SJCRH30 (cell line): ENCODE measurements around the gene SLC38A10. TPM values are rescaled to one million over a fixed set of nuclear protein-coding genes. Genes with fewer than 3 reads are reported as not detected.
"Not testable (repeated sequence)": the region's sequence is repeated elsewhere in the genome, so short reads cannot be mapped to it uniquely, and the experiment has no call there.

Experiments
- DNase-seq, 2 experiments: peaks; one replicate each; pipeline ENCODE4 v3.0.0-alpha.2; 2015 to 2020
- H3K27ac ChIP-seq: fragments of 250-450 bp; sonication (Bioruptor Pico); 2 replicates; pipeline ENCODE4 v1.5.1; 2020; ENCODE audit warnings: mild to moderate bottlenecking, moderate library complexity
- H3K27me3 ChIP-seq: fragments of 250-450 bp; sonication (Bioruptor Pico); 2 replicates; pipeline ENCODE4 v1.5.1; 2020; ENCODE audit warnings: mild to moderate bottlenecking, moderate library complexity
- H3K36me3 ChIP-seq: fragments of 250-450 bp; sonication (Bioruptor Pico); 2 replicates; pipeline ENCODE4 v1.5.1; 2020; ENCODE audit warnings: mild to moderate bottlenecking, moderate library complexity
- H3K4me1 ChIP-seq: fragments of 250-450 bp; sonication (Bioruptor Pico); 2 replicates; pipeline ENCODE4 v1.5.1; 2020; ENCODE audit warnings: mild to moderate bottlenecking, moderate library complexity
- H3K4me3 ChIP-seq: fragments of 250-450 bp; sonication (Bioruptor Pico); 2 replicates; pipeline ENCODE4 v1.5.1; 2020; ENCODE audit warnings: mild to moderate bottlenecking, moderate library complexity
- H3K9me3 ChIP-seq: fragments of 250-450 bp; sonication (Bioruptor Pico); replicated peaks from 2 replicates; pipeline ENCODE4 v1.5.1; 2020; ENCODE audit warnings: mild to moderate bottlenecking, moderate library complexity
- total RNA-seq: library from RNA; depleted of rRNA; stranded (reverse); fragments of >200 nt; shearing (Covaris generic); gene quantifications from 2 replicates; pipeline ENCODE4 v1.2.3, GENCODE V29; 2014

SLC38A10 gene
- total RNA-seq, 1 experiment from 2014 or later = 97.0 TPM

DNA sequence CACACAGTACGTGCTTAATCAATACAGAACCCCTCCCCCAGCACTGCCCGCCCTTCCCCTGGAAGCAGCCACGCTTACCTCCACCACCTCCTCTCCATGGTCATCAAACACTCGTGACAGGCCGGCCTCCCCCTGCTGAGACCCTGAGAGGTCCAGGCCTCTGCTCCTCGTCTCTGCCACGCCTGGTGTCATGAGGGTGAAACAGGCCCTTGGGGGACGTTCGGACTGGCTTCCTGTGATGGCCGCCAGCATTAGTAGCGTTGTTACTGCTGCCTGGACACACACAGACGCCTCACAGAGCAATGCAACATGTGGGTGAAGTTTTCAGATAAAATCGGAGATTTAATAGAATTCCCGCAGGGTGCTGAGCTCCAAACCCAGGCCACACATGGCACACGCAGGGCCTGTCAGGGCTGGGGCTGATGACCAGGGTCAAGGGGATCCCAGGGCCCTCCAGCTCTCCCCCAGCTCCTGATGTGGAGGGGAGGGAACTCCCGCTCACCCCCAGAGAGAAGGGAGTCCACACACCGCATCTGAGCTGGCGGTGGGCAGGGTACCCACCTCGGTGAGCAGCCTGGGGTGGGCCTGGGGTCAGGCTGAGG, 15.9 kb upstream of the SLC38A10 start:
- Histone ChIP-seq H3K27me3 (no peaks in the 10 kb centered on the region), H3K9me3 (no peaks in the 10 kb centered on the region), H3K4me3 (no peak overlapping the region), H3K4me1 (peaks cover 65% of the 10 kb centered on the region), H3K36me3 (no peaks in the 10 kb centered on the region), H3K27ac (peak overlapping the region; percentile 74)
- no peak for DNase-seq

DNA sequence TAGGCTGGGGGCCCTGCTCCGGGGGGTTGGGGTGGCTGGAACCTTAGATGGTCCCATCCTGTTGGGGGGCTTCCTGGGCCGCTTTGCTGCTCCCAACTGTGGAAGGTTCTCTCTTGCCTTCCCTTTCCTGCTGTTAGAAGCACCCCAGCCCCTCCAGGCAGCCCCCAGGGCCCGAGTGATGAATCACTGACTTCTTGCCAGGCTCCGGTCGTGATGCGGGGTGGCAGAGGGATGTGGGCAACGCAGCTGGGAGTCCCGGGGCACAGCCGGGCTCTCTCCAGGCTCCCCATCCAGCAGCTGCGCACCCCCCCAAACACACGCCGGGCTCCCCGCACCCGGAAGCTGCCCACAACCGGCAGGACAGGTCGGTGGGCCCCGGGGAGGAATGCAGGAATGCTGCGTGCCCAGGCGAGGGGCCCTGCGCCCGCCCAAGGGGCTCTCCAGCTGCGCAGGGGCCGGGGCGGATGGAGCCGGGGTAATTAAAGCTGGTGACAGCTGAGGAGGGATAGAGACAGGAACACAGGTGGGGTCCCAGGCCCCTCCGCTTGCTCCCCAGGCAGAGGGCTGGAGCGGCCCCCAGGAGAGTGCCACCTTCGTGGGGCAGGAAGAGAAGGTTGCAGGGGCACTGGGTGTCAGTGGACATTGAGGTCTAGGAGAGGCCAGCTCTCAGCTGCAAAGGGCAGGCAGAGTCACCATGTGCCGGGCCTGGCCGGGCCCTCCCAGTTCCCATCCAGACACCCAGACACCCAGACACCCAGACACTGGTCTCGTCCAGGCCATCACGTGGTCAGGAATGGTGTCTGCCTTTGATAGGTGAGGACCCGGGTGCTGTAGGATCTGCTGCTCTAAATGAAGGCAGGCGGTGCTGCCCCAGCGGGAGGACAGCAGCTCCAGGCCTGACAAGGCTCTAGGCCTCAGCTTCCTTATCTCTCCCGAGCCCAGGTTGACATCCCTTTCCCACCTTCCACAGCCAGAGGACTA, 15.0 kb upstream of the SLC38A10 start:
- Histone ChIP-seq H3K27ac (peak overlapping the region; percentile 74), H3K27me3 (no peaks in the 10 kb centered on the region), H3K36me3 (no peaks in the 10 kb centered on the region), H3K4me1 (peaks cover 61% of the 10 kb centered on the region), H3K9me3 (no peaks in the 10 kb centered on the region), H3K4me3 (peak overlapping the region; percentile 36)
- DNase-seq = peak; percentile 92

DNA sequence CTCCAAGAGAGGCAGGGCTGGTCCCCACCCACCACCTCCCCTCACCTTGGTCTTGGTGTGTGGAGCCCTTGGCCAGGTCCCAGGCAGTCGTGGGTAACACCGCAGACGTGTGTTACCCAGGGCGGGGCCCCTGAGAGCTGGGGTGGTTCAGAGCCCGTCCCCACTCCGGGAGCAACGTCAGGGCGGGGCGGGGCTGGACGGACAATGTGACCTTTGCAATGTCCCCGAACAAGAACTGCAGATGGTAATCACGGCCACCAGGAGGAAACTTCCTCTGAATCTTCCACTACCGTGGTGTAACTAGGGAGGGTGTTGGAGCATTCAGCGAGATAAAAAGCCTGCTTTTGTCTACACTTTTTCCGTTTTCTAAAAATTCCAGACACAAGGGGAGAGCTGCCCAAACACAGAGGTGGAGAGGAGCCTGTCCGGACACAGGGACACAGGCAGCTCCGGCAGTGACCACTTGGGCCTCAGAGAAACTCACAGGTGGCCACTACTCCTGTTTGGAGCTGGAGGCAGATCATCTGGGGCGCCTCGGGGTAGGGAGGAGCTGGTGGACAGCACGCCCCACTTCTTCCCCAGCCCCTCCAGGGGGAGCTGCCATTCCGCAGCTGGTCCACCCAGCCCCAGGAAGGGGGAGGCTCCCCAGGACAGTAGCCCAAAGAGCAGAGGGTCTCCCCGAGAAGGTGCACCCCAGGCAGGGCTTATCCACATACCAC, 14.2 kb upstream of the SLC38A10 start:
- no peaks in the 10 kb centered on the region for H3K27me3 ChIP-seq
- H3K36me3 ChIP-seq = no peaks in the 10 kb centered on the region
- peaks cover 58% of the 10 kb centered on the region for H3K4me1 ChIP-seq
- peak overlapping the region; percentile 74 for H3K27ac ChIP-seq
- H3K4me3 ChIP-seq = peak overlapping the region; percentile 36
- DNase-seq = peak; percentile 95 to 96
- H3K9me3 ChIP-seq = no peaks in the 10 kb centered on the region

DNA sequence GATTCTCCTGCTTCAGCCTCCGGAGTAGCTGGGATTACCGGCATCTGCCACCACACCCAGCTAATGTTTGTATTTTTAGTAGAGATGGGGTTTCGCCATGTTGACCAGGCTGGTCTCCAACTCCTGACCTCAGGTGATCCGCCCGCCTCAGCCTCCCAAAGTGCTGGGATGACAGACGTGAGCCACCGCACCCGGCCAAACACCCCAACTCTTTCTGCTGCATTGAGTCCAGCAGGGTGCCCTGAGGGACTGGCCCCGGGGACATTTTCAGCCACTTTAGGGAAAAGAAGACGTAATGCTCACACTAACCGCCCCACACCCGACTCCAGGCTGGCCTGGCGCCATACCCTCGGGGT, 13.7 kb upstream of the SLC38A10 start:
- peak overlapping the region; percentile 74 for H3K27ac ChIP-seq
- peaks cover 58% of the 10 kb centered on the region for H3K4me1 ChIP-seq
- H3K4me3 ChIP-seq = peak overlapping the region; percentile 36
- H3K9me3 ChIP-seq, H3K27me3 ChIP-seq, DNase-seq, H3K36me3 ChIP-seq: not testable (repeated sequence)

DNA sequence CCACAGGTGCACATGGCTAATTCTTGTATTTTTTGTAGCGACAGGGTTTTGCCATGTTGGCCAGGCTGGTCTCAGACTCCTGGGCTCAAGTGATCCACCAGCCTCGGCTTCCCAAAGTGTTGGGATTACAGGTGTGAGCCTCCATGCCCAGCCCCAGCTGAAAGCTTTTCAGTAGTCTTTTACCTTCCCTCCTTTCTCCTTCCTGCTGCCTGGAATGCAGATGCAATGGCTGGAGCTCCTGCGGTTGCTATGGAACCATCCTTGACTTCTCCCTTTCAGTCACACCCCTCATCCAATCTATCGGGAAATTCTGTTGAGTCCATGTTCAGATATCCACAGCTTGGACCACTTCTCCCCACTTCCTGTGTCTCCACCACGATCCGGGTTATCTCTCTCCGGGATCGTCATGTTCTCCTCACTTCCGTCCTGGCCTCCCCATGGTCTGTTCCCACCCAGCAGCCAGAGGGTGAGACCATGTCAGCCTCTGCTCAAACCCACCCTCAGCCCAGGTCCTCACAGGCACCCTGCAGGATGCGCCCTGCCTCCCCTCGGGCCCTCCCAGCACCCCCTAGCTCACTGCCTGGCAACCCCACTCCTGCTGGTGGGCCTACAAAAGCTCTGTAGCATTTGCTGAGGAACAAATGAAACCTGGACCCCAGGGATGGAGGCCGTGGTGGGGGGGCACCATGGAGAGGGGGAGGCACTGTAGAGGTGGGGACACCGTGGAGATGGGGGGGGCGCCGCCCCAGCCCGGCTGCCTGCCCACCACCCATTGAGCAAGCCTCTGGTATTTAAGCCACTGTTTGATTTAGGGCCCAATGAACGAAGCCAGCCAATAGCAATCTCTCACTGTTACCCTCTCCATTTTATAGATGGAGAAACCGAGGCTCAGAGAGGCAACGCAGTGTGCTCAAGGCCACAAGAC, 12.8 kb upstream of the SLC38A10 start:
- DNase-seq = peak in 1 of 2 experiments; percentile 22
- Histone ChIP-seq H3K9me3 (no peaks in the 10 kb centered on the region), H3K4me1 (peaks cover 61% of the 10 kb centered on the region)

DNA sequence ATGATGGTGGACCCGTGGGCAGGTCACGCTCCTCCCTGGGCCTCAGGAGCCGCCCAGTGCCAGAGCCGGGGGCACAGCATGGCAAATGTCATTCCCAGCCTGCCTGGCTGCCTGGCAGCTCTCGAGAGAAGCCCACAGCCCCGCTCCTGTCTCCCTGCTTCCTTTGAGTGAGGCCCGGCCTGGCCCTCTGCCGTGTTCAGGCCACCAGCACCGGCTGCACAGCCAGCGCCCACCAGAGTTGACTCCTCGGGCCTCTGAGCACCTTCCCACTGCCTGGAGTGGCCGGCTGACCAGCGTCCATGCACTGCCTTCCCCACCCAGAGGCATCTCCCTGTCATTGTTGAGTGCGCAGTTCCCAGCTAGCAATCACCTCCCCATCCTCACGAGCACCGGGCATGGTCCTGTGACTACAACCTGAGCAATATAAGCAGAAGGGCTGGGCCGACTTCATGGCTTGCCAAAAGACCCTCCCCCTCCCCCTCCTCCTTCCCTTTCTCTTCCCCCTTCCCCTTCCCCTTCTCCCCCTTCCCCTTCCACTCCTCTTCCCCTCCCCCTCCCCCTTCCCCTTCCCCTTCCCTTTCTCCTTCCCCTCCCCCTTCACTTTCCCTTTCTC, 11.9 kb upstream of the SLC38A10 start:
- H3K27ac ChIP-seq = no peak overlapping the region

More for the DNA sequence above, 12.8 kb upstream of the SLC38A10 start:
- Histone ChIP-seq H3K27ac (no peak overlapping the region), H3K27me3 (no peaks in the 10 kb centered on the region), H3K36me3 (no peaks in the 10 kb centered on the region), H3K4me3 (no peak overlapping the region)

DNA sequence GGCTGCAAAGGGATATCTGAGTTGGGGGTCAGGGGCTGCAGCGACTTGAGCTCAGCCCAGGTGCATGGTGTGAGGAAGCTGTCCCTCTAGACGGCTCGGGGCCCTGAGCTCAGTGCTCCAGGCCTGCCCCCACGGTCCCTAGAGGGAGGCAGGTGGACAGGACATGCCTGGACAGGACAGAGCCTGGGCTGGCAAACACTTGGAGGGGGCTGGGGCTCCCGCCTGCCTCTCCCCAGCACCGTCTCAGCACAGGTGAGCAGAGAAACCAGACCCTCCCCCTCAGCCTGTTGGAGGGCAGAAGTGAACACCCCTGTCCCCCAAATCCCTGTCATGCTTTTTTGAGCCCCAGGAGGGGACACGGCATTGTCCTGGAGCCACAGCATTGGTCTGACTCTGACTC, 11.4 kb upstream of the SLC38A10 start:
- H3K4me3 ChIP-seq = no peak overlapping the region
- DNase-seq = peak in 1 of 2 experiments; percentile 53
- no peaks in the 10 kb centered on the region for H3K27me3 ChIP-seq
- H3K36me3 ChIP-seq = no peaks in the 10 kb centered on the region
- H3K27ac ChIP-seq = no peak overlapping the region
- no peaks in the 10 kb centered on the region for H3K9me3 ChIP-seq
- H3K4me1 ChIP-seq = peaks cover 75% of the 10 kb centered on the region

More for the DNA sequence above, 11.9 kb upstream of the SLC38A10 start:
- Histone ChIP-seq H3K4me3 (no peak overlapping the region), H3K36me3 (no peaks in the 10 kb centered on the region), H3K9me3 (no peaks in the 10 kb centered on the region), H3K27me3 (no peaks in the 10 kb centered on the region), H3K4me1 (peaks cover 70% of the 10 kb centered on the region)
- peak in 1 of 2 experiments; percentile 59 for DNase-seq

DNA sequence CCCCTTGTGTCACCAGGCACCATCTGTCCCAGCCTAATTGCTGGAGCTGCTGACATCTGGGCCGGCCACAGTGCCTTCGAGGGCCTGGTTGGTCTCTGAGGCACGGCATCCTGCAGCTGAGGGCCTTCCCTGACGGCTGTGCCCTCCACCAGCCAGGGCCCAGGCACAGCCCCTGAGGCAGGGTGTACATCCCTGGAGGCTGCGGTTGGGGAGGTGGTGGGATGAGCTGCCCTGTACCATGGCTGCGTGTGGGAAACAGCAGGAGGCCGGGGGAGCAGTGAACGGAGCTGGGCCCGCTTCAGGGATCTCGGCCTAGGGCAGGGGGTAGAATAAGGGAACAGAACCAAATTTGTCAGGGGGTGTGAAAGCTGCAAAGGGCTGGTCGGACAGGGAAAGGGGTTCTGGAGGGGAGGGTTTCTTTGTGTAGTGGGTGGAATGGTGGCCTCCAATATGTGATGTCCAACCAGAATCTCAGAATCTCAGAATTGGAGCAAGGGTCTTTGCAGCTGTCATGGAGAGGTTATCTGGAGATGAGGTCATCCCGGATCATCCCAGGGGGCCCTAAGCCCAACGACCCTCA, 10.0 kb upstream of the SLC38A10 start:
- DNase-seq = peak in 1 of 2 experiments; percentile 41
- no peak overlapping the region for H3K27ac ChIP-seq
- peaks cover 73% of the 10 kb centered on the region for H3K4me1 ChIP-seq
- H3K36me3 ChIP-seq = no peaks in the 10 kb centered on the region
- H3K4me3 ChIP-seq = no peak overlapping the region
- no peaks in the 10 kb centered on the region for H3K9me3 ChIP-seq
- no peaks in the 10 kb centered on the region for H3K27me3 ChIP-seq

DNA sequence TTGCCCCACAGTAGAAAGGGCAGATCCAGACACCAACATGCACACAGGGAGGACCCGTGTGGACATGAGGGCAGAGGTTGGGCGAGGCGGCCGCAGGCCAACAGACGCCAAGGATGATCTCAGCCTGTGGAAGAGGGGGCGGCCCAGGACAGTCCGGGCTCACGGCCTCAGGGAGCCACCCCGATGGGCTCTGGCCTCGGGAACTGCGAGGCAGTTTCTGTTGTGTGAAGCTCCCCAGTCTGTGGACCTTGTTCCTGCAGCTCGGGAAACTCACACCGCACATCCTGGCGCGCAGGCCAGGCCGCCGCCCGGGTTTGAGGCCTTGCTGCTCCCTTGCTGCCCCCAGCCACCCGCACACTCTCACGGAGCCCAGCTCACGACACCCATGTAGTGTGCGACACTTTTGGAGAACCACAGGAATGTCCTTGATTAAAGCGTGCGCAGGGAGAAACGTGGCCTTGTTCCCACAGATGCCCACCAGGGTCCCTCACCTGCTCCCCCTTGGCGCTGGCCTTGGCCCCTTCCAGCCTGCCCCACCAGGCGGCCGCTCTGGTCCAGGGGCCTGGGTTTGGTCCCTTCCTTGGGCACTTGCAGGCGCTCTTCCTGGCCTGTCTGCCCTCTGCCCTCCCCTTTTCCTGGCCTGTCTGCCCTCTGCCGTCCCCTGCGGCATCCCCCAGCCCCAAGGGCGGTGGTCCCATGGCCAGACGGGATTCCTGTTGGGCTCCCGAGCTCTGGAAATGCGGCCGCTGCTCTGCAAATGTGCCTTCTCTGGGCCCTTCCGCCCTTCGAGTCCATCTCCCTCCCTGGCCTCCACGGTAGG, 9.3 kb upstream of the SLC38A10 start:
- H3K4me3 ChIP-seq = no peak overlapping the region
- H3K4me1 ChIP-seq = peaks cover 73% of the 10 kb centered on the region
- peak; percentile 24 to 31 for DNase-seq
- H3K9me3 ChIP-seq = no peaks in the 10 kb centered on the region
- no peak overlapping the region; the same call in 1 of the 2 replicates for H3K27ac ChIP-seq
- no peaks in the 10 kb centered on the region for H3K36me3 ChIP-seq
- H3K27me3 ChIP-seq = no peaks in the 10 kb centered on the region

DNA sequence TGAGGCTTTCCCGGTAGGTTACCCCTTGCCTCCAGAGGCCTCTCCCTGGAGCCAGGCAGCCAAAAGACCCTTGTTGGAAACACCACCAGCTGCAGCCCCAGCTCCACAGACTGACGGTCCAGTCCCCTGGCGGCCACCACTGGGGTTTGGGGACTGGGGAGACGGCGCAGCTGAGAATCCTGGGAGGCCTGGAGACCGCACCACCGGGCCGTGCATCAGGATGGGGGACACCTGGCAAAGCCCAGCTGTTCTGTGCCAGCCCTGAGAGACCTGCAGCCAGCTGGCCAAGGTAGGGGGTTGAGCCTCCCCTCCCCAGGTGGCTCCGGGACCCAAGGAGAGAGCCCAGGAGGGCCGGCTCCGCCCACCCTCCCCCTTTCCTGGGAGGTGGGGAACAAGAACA, 8.3 kb upstream of the SLC38A10 start:
- peak overlapping the region; percentile 20; the same call in 1 of the 2 replicates for H3K27ac ChIP-seq
- no peaks in the 10 kb centered on the region for H3K36me3 ChIP-seq
- no peaks in the 10 kb centered on the region for H3K27me3 ChIP-seq
- H3K4me3 ChIP-seq = peak overlapping the region; percentile 5
- DNase-seq = peak in 1 of 2 experiments; percentile 72
- H3K4me1 ChIP-seq = peaks cover 74% of the 10 kb centered on the region
- no peaks in the 10 kb centered on the region for H3K9me3 ChIP-seq

DNA sequence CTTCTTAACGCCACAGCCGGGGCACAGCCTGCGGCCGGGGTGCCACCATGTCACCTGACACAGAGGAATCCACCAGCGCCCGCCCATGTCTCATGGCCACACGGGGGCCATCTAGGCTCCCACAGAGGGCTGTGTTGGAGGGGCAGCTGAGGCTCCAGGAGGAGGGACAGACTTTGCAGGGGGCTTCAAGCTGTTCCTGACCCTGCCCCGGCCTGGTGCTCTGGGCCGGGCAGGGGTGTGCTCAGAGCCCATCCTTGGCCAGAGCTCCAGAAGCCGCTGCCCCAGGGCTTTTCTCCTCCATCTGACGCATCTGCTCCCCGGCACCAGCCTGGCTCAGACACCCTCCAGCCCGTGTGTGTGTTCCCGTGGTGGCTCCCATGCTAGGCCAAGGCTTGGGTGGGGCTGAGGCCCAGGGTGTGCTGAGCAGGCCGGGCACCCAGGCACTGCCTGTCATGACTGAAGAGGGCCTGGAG, 7.8 kb upstream of the SLC38A10 start:
- H3K4me1 ChIP-seq = peaks cover 79% of the 10 kb centered on the region
- no peaks in the 10 kb centered on the region for H3K9me3 ChIP-seq
- H3K27me3 ChIP-seq = no peaks in the 10 kb centered on the region
- H3K27ac ChIP-seq = peak overlapping the region; percentile 20; the same call in 1 of the 2 replicates
- peak overlapping the region; percentile 5 for H3K4me3 ChIP-seq
- no peaks in the 10 kb centered on the region for H3K36me3 ChIP-seq
- peak; percentile 82 to 87 for DNase-seq

DNA sequence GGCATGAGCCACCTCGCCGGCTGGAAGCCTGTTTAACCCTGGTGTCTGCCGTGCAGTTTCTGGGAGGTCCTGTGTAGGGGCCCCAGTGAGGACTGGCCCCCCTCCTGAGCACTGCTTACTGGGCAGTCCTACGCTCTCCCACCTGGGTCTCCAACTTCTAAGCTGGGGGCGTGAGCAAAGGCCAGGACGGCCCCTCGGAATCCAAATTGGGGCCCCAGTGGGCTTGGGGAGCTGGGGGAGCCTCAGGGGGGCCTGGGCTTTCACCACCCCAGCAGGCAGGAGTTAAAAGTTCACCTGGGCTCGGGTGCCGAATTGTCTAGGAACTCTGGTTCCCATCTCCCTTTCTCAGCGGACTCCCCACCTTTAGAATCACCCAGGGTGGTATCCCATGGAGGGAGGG, 7.2 kb upstream of the SLC38A10 start:
- peaks cover 79% of the 10 kb centered on the region for H3K4me1 ChIP-seq
- H3K36me3 ChIP-seq = no peaks in the 10 kb centered on the region
- no peak overlapping the region for H3K4me3 ChIP-seq
- H3K27me3 ChIP-seq = no peaks in the 10 kb centered on the region
- H3K27ac ChIP-seq = peak overlapping the region; percentile 20; the same call in 1 of the 2 replicates
- peak in 1 of 2 experiments; percentile 51 for DNase-seq
- H3K9me3 ChIP-seq = no peaks in the 10 kb centered on the region
